Glomerular visceral epithelial cell (primary cell): ENCODE data around the gene SALL4.
"Not testable (repeated sequence)": the region's sequence is repeated elsewhere in the genome, so short reads cannot be mapped to it uniquely, and the experiment has no call there.

Experiments used
- DNase-seq: peaks from one replicate; pipeline ENCODE4 v3.0.0-alpha.2; 2016; ENCODE audit errors: extremely low spot score

Gene SALL4

GRCh38 chr20:51801823-51802123 is 548 bp downstream of the SALL4 start:
- DNase-seq, result no peak

DNA sequence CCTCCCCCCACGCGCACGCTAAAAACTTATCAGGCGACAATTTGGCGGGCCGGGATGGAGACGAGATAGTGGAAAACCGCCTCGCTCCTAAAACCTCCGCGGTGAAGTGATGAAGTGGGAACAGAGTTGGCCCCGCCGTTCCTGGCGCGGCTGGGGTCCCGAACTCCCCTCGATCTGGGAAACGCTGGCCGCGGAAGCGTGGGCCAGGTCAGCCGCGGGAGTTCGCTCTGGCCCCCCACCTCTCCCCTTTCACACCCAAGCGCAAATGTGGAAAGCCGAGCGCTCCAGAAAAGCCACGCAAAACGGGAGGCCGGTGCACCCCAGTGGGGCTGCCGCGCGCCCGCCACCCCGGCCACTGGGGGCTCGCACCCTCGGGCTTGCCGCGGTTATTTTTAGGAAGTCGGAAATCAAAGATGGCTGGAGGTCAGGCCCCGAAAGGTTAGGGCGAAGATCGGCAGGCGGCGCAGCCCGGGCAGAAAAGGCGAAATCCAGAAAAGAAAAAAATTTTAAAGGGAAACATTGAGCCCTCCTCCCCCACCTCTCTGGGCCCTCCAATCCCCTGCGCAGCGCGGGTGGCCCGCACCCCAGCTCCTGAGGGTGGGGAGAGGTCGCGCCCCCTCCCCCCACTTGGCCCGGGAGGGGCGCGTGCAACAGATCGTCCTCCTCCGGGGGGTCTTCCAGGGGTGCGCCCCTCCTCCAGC is 1.0 kb downstream of the SALL4 start:
- no peak for DNase-seq

GRCh38 chr20:51800872-51801121 is 1.5 kb downstream of the SALL4 start:
- no peak for DNase-seq

GRCh38 chr20:51800060-51800871 is 2.1 kb downstream of the SALL4 start:
- DNase-seq, result peak; percentile 36

DNA sequence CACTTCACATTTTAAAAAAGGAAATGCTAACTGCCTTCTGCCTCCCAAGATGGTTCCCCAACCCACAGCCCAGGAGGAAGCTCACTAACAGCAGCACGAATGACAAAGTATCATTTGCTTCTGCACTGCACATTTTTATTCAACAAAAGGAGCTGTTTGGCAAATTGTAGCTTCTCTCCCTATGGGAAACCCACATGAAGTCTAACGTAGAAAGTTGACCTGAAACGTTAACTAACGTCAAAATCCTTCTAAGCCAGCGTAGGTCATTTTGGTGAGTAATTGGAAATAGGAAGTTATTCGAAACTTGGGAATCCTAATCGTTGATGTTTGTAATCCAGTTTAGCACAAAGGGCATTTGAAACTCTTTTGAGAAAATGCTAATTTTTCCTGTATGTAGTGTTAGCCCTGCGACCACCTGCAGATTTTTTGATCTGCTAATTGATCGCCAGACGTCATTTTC is 2.9 kb downstream of the SALL4 start:
- no peak for DNase-seq

- no peak for DNase-seq
These were observed 4.8 kb downstream of the SALL4 start for GRCh38 chr20:51797357-51798025.

DNA sequence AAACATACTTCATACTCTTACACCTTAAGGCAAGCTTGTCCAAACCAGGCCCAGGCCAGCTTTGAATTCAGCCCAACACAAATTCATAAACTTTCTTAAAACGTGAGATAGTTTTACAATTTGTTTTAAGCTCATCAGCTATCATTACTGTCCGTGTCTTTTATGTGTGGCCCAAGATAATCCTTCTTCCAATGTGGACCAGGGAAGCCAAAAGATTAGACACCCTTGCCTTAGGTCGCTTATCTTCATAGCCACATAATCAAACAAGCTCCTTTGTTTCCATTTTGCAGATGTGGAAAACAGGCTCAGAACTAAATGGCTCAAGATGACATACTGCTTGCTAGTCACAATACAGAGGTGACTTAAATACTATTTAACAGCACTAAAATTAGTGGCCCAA is 6.0 kb downstream of the SALL4 start:
- DNase-seq, result no peak

DNA sequence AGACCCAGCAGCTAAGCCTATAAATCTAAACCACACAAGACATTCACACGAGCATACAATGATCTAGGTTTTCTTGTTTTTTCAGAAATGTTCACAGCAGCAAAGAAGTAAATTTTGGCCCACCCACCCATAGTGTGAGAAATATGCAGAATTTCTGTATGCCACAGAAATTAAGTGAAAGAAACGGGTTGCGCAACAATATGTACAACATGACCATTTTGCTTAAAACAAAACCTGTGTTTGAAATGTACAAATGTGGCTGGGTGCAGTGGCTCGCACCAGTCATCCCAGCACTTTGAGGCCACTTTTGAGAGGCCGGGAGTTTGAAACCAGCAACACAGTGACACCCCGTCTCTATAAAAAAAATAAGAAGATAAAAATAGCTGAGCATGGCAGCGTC is 9.4 kb downstream of the SALL4 start:
- no peak for DNase-seq

- DNase-seq, result no peak
These were observed 10.7 kb downstream of the SALL4 start for GRCh38 chr20:51791626-51792025.

- DNase-seq, result no peak
These were observed 12.1 kb downstream of the SALL4 start for GRCh38 chr20:51790256-51790655.

GRCh38 chr20:51789434-51789833 is 12.9 kb downstream of the SALL4 start:
- DNase-seq, result no peak

GRCh38 chr20:51788822-51789221 is 13.5 kb downstream of the SALL4 start:
- DNase-seq, result no peak

DNA sequence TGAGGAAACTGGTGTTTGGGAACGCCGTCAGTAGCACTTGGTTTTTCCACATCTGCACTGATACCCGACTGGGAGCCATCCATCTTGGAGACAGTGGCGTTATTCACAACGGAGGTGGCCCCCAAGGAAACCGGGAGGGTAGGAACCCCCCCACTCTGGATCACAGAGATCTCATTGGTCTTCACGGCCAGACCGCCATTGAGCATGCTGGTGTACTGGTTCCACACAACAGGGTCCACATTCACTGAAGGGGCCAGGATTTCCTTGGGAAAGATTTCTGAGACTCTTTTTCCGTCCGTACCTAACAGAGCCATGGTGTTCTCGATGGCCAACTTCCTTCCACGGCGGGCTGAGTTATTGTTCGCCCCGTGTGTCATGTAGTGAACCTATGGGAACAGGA is 18.0 kb downstream of the SALL4 start:
- DNase-seq, result no peak

DNA sequence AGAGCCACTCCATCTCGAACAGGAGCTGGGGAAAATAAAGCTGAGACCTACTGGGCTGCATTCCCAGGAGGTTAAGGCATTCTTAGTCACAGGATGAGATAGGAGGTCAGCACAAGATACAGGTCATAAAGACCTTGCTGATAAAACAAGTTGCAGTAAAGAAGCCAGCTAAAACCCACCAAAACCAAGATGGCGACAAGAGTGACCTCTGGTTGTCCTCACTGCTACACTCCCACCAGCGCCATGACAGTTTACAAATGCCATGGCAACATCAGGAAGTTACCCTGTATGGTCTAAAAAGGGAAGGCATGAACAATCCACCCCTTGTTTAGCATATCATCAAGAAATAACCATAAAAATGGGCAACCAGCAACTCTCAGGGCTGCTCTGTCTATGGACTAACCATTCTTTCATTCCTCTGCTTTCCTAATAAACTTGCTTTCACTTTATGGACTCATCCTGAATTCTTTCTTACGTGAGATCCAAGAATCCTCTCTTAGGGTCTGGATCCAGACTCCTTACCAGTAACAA is 24.0 kb downstream of the SALL4 start:
- not testable (repeated sequence) for DNase-seq

- DNase-seq, result no peak
These were observed 27.1 kb downstream of the SALL4 start for GRCh38 chr20:51775241-51775640.

DNA sequence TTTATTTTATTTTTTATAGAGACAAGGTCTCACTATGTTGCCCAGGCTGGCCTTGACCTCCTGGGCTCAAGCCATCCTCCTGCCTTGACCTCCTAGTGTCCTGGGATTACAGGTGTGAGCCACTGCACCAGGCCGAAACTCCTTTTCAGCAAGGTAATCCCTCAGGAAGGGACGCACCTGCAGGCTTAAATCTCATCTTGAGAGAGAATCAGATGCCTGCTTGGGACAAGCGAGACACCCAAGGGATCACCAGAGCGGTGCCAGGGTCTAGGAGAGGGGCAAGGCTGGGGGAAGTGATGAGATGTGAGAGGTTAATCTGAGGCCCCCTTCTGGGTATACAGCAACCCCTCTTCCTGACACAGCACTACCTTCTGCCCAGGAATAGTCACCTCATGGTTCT is 30.1 kb downstream of the SALL4 start:
- DNase-seq, result no peak

DNA sequence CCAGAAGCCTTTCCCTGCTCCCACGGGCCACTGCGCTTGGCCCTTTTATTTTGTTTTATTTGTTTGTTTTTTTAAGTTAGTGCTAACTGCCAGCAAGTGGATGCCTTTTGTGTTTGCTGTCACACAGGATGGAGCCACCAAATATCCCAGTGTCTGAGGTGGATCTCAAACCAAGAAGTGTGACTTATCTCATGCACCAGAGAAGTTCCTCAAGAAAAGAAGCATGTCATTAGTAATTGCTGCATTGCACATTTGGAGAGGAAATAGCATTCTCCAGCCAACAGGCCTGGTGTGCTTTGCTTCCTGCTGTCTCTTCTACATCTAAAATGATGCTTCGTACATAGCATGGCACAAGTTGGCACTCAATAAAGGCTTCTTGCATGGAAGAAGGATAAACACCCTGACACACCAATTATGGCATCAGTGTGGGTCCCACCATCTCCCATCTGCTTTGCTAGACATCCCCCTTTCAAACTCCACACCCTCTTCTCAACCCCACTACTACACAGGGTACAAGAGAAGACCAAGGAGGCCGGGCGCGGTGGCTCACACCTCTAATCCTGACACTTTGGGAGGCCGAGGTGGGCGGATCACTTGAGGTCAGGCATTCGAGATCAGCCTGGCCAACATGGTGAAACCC is 32.2 kb downstream of the SALL4 start:
- DNase-seq, result no peak

DNA sequence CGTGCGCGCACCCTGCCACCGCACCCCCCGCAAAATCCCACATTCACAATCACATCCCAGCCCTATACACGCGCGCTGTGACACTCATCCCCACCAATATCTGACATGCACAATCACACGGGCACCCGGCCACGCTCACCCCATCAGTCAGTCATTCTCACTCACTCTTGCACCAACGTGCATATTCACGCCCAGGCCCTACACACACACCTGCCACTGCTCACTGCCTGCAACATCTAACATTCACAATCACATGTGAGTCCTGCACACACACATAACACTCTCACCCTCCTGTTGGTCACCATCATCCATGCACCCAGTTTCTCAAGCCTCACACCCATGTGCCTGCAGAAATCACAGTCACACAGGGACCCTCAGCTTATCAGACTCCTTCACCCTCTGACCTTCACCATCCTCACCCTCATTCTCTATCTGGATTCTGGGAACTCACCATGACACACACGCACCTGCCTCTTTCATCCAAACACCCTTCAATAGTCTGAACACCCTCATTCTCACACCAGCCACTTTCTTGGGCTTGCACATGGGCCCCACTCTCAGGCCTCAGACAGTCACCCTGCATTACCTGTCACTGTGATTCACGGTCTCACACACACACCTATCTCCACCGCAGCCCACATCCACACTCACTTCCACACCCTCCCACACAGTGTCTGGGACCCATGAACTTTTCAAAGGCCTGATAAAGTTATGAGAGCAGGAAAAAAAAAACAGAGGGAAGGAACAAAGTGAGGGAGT is 33.4 kb downstream of the SALL4 start:
- DNase-seq, result no peak

GRCh38 chr20:51767867-51768758 is 34.2 kb downstream of the SALL4 start, which contains the start of gene ATP9A:
Gene ATP9A, minus strand, starts transcription at chr20:51768390. Its CDS starts 21 bp downstream, at chr20:51768369.
- DNase-seq, result peak; percentile 41
